ENCODE results near the gene PDCD10.

DNA sequence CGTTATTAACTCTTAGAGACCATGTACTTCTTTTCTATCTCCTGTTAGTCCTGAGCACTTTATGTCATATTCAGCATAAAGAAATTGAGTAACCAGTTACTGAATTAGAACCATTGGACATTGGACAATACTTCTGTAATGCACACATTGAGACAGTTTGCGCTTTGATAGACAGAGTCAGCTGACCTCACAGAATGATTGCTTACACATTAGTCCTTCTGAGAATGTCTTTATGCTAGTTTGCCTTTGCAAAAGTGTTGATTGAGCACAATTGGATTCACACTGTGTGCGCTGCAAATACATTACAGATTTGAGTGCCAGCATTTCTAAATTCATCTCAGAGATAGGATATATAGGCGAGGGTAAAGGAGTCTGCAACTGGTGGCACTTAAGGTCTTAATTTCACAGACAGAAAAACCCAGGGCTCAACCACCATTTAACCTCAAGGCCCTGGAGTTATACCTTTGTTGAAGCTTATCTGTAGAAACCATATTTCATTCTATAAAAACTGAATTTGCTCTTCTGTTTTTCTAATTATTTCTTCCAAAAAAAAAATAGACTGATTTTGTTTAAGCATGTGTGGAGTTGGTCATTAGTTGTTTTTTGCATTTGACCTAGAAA is 4.6 kb upstream of the PDCD10 start:
- TF ChIP-seq, protein P1, sequence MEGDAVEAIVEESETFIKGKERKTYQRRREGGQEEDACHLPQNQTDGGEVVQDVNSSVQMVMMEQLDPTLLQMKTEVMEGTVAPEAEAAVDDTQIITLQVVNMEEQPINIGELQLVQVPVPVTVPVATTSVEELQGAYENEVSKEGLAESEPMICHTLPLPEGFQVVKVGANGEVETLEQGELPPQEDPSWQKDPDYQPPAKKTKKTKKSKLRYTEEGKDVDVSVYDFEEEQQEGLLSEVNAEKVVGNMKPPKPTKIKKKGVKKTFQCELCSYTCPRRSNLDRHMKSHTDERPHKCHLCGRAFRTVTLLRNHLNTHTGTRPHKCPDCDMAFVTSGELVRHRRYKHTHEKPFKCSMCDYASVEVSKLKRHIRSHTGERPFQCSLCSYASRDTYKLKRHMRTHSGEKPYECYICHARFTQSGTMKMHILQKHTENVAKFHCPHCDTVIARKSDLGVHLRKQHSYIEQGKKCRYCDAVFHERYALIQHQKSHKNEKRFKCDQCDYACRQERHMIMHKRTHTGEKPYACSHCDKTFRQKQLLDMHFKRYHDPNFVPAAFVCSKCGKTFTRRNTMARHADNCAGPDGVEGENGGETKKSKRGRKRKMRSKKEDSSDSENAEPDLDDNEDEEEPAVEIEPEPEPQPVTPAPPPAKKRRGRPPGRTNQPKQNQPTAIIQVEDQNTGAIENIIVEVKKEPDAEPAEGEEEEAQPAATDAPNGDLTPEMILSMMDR (IDR thresholded peaks at IDR 0.05; ENCODE audit: poor library complexity, severe bottlenecking) = no peak
- no peak for TF ChIP-seq EZH2 (IDR thresholded peaks at IDR 0.05; ENCODE audit: borderline replicate concordance, insufficient read depth, low read length, poor library complexity, severe bottlenecking)

All from neural cell (in vitro differentiated cells).